ENCODE results near the gene RAD51B.

DNA sequence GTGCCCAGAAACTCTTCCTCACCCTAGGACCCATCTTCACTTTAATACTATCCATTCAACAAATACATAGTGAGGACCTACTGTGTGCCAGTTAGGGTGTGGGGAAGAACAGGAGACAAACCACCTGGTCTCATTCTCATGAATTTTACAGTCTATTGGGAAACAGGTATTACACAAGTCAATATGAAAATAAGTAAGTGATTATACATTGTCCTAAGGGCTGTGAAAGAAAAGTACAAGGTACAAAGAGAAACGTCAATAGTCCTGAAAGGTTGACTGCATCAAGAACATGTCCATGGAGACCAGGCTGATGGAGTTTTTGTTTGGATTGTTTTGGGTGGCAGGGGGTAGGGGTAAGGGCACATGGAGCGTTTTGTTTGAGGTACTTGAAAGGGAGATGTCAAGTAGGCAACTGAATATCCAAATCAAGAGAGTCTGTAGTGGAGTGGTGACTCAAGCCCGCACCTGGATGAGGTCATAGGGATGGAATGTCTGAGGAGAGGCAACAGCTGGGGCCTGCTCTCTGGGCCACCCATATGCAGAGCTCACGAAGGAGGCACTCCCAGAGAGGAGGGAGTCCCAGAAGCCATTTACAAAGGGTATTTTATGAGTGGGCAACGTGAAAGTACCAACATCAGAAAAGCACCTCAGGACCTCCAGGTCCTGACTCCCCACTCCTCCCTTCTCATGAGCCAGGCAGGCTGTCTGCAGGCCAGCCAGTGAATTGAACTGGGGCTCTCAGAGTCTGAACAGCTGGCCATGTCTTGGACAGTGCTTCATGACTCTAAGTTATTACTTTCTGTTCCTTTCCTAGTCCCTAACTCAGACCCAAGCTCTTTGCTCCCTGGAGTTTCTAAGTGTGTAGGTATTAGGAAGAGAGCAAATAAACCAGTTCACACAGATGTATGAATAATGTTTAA, 701.3 kb downstream of the RAD51B start:
- no peak for TF ChIP-seq CTCF (IDR thresholded peaks at IDR 0.05)
- TF ChIP-seq POLR2A (IDR thresholded peaks at IDR 0.05): no peak
